IMR-90 (cell line): ENCODE results near the gene BCCIP. TPM values are rescaled to one million over a fixed set of nuclear protein-coding genes. Genes with fewer than 3 reads are reported as not detected.

Experiments
- ATAC-seq: fragments of 200-7000 bp; cut with Tn5 transposase; 2 replicates; pipeline ENCODE4 v1.9.1; 2020; ENCODE audit warnings: low read depth, mild to moderate bottlenecking, moderate library complexity
- BruUV-seq: library from RNA; stranded (reverse); fragments of 400-500 nt; replicated peaks from 2 replicates; lab custom pipeline; 2021; lab: Mats Ljungman, UMichigan
- CTCF ChIA-PET: fragments of 300-600 bp; formaldehyde crosslinking; extraction: SDS; loops from one replicate; lab custom pipeline; 2021; ENCODE audit warnings: antibody characterized with exemption; lab: Yijun Ruan, JAX
- POLR2A ChIA-PET: fragments of 300-600 bp; sonication (Branson Sonifier 250); formaldehyde crosslinking; loops from one replicate; lab custom pipeline; 2022; ENCODE audit warnings: antibody characterized with exemption; ENCODE audit not compliant: unreplicated experiment; lab: Charles Lee
- DNase-seq: peaks from one replicate; pipeline ENCODE4 v3.0.0; 2013
- H2AFZ ChIP-seq: replicated peaks from 2 replicates; pipeline ENCODE3; 2013; ENCODE audit warnings: low read length, mild to moderate bottlenecking; ENCODE audit not compliant: poor library complexity
- H2AK5ac ChIP-seq: 2 replicates; pipeline ENCODE4 v1.6.1; 2013; ENCODE audit warnings: low read depth, low read length, inconsistent platforms
- H2AK9ac ChIP-seq: replicated peaks from 2 replicates; pipeline ENCODE3; 2013; ENCODE audit warnings: mild to moderate bottlenecking, low read depth, low read length, moderate library complexity; ENCODE audit not compliant: poor library complexity
- H2BK120ac ChIP-seq: 2 replicates; pipeline ENCODE4 v1.6.1; 2013; ENCODE audit warnings: low read depth, low read length, inconsistent platforms
- H2BK15ac ChIP-seq: 3 replicates; pipeline ENCODE4 v1.6.1; 2013; ENCODE audit warnings: low read depth, low read length, inconsistent platforms
- H2BK20ac ChIP-seq: 2 replicates; pipeline ENCODE4 v1.6.1; 2013; ENCODE audit warnings: low read depth, mild to moderate bottlenecking, inconsistent platforms, low read length, moderate library complexity
- H2BK5ac ChIP-seq: 2 replicates; pipeline ENCODE4 v1.6.1; 2013; ENCODE audit warnings: mild to moderate bottlenecking, low read depth, low read length, inconsistent platforms; ENCODE audit not compliant: poor library complexity, severe bottlenecking
- H3K14ac ChIP-seq: replicated peaks from 2 replicates; pipeline ENCODE4 v1.6.1; 2013; ENCODE audit warnings: low read depth, low read length, inconsistent platforms
- H3K18ac ChIP-seq: 2 replicates; pipeline ENCODE4 v1.6.1; 2013; ENCODE audit warnings: low read depth, low read length, control low read depth
- H3K23ac ChIP-seq: 2 replicates; pipeline ENCODE4 v1.6.1; 2013; ENCODE audit warnings: low read depth, low read length, inconsistent platforms
- H3K27ac ChIP-seq: 2 replicates; pipeline ENCODE4 v1.5.1; 2013; ENCODE audit warnings: mild to moderate bottlenecking, control low read depth, low read length; ENCODE audit not compliant: insufficient read depth
- H3K27me3 ChIP-seq: 2 replicates; pipeline ENCODE4 v1.6.1; 2013; ENCODE audit warnings: low read length; ENCODE audit not compliant: control insufficient read depth, insufficient read depth
- H3K36me3 ChIP-seq: 2 replicates; pipeline ENCODE4 v1.6.1; 2013; ENCODE audit warnings: low read length, mixed read lengths; ENCODE audit not compliant: control insufficient read depth, insufficient read depth
- H3K4ac ChIP-seq: 2 replicates; pipeline ENCODE4 v1.6.1; 2013; ENCODE audit warnings: low read depth, low read length, inconsistent platforms
- H3K4me1 ChIP-seq: 2 replicates; pipeline ENCODE4 v1.6.1; 2013; ENCODE audit warnings: low read length, mixed read lengths; ENCODE audit not compliant: control insufficient read depth, insufficient read depth
- H3K4me2 ChIP-seq: 2 replicates; pipeline ENCODE4 v1.6.1; 2013; ENCODE audit warnings: low read depth, mild to moderate bottlenecking, control low read depth, low read length, moderate library complexity
- H3K4me3 ChIP-seq: 2 replicates; pipeline ENCODE4 v1.5.1; 2013; ENCODE audit warnings: low read depth, mild to moderate bottlenecking, control low read depth, low read length, moderate library complexity; ENCODE audit not compliant: insufficient read depth
- H3K56ac ChIP-seq: 2 replicates; pipeline ENCODE4 v1.6.1; 2013; ENCODE audit warnings: low read length, inconsistent platforms; ENCODE audit not compliant: insufficient read depth; ENCODE audit errors: extremely low read depth
- H3K79me1 ChIP-seq, 2 experiments: 2 replicates each; pipeline ENCODE4 v1.6.1; 2013; ENCODE audit warnings: low read length in 2 of 2, inconsistent platforms in 1 of 2, low read depth in 1 of 2
- H3K9ac ChIP-seq: 2 replicates; pipeline ENCODE4 v1.6.1; 2013; ENCODE audit warnings: low read depth, low read length, control low read depth
- H3K9me1 ChIP-seq: 2 replicates; pipeline ENCODE4 v1.6.1; 2013; ENCODE audit warnings: low read length, inconsistent platforms; ENCODE audit not compliant: insufficient read depth
- H3K9me3 ChIP-seq: 2 replicates; pipeline ENCODE4 v1.6.1; 2013; ENCODE audit warnings: low read length; ENCODE audit not compliant: control insufficient read depth, insufficient read depth
- H4K20me1 ChIP-seq: 2 replicates; pipeline ENCODE4 v1.6.1; 2013; ENCODE audit warnings: low read length, inconsistent platforms; ENCODE audit not compliant: insufficient read depth
- H4K5ac ChIP-seq: 2 replicates; pipeline ENCODE4 v1.6.1; 2013; ENCODE audit warnings: mild to moderate bottlenecking, low read depth, low read length, control low read depth
- H4K8ac ChIP-seq, 2 experiments: 2 replicates each; pipeline ENCODE4 v1.6.1; 2013; ENCODE audit warnings: low read depth in 2 of 2, low read length in 2 of 2, control low read depth in 1 of 2, inconsistent platforms in 1 of 2
- H4K91ac ChIP-seq: 2 replicates; pipeline ENCODE4 v1.6.1; 2013; ENCODE audit warnings: low read depth, low read length, inconsistent platforms; ENCODE audit not compliant: insufficient read depth
- CEBPB ChIP-seq: IDR thresholded peaks from 2 replicates; pipeline ENCODE4 v1.6.1; 2012; ENCODE audit warnings: low read depth, low read length, improper control_type of control experiment
- CHD1 ChIP-seq: IDR thresholded peaks from 2 replicates; pipeline ENCODE4 v1.6.1; 2012; ENCODE audit warnings: low read depth, low read length, improper control_type of control experiment
- ELK1 ChIP-seq: fragments of 150-350 bp; IDR thresholded peaks from 2 replicates; pipeline ENCODE4 v1.6.1; 2016; ENCODE audit warnings: low read depth, mild to moderate bottlenecking, low read length, moderate library complexity, borderline replicate concordance
- FOS ChIP-seq: fragments of 150-350 bp; IDR thresholded peaks from 2 replicates; pipeline ENCODE4 v1.6.1; 2016; ENCODE audit warnings: low read depth, low read length
- MAFK ChIP-seq: IDR thresholded peaks from 2 replicates; pipeline ENCODE4 v1.6.1; 2012; ENCODE audit warnings: low read depth, low read length, improper control_type of control experiment
- MXI1 ChIP-seq: IDR thresholded peaks from 2 replicates; pipeline ENCODE4 v1.6.1; 2012; ENCODE audit warnings: low read depth, mild to moderate bottlenecking, low read length, moderate library complexity, borderline replicate concordance
- NFE2L2 ChIP-seq: fragments of 150-350 bp; IDR thresholded peaks from 2 replicates; pipeline ENCODE4 v1.6.1; 2016; ENCODE audit warnings: low read depth, mild to moderate bottlenecking, low read length
- RAD21 ChIP-seq: IDR thresholded peaks from 2 replicates; pipeline ENCODE4 v1.6.1; 2012; ENCODE audit warnings: low read length, improper control_type of control experiment
- RCOR1 ChIP-seq: IDR thresholded peaks from 2 replicates; pipeline ENCODE4 v1.6.1; 2012; ENCODE audit warnings: mild to moderate bottlenecking, low read length, improper control_type of control experiment; ENCODE audit not compliant: insufficient replicate concordance
- RFX5 ChIP-seq: IDR thresholded peaks from 2 replicates; pipeline ENCODE4 v1.8.0; 2012; ENCODE audit warnings: low read depth, mild to moderate bottlenecking, low read length, moderate library complexity
- USF2 ChIP-seq: fragments of 150-350 bp; IDR thresholded peaks from 2 replicates; pipeline ENCODE4 v1.6.1; 2017; ENCODE audit warnings: mild to moderate bottlenecking, antibody characterized with exemption, low read length, low read depth
- WGBS, 2 experiments: methylation state at CpG; one replicate each; pipeline versions ENCODE4 v1.1.5 to v1.1.7; 2013; ENCODE audit warnings: missing lambda C conversion rate in 2 of 2; ENCODE audit not compliant: insufficient read length in 1 of 2; ENCODE audit errors: extremely low coverage in 2 of 2; 5-methylcytosine and 5-hydroxymethylcytosine counted together
- dilution Hi-C: fragments of 300-500 bp; cut with HindIII; formaldehyde crosslinking; loops from one replicate; pipeline ENCODE4 v1.14.3; 2018; ENCODE audit warnings: low sequenced_read_pairs; ENCODE audit not compliant: unreplicated experiment
- in situ Hi-C: fragments of 300-500 bp; cut with MboI; formaldehyde crosslinking; loops from 3 replicates; pipeline ENCODE4 v1.14.3; 2019; ENCODE audit warnings: low sequenced_read_pairs, inconsistent platforms, mixed read lengths
- intact Hi-C: fragments of 100-400 bp; cut with micrococcal nuclease; formaldehyde crosslinking; loops from 2 replicates; pipeline ENCODE4 v1.10.0; 2022
- polyA plus RNA-seq, 3 experiments: library from polyadenylated mRNA; depleted of rRNA; stranded (reverse); fragments of >200 nt; gene quantifications; 2 replicates each; pipeline ENCODE4 v1.2.3, GENCODE V29; 2012; ENCODE audit warnings: low replicate concordance in 1 of 3
- total RNA-seq: library from RNA; depleted of rRNA; stranded (reverse); fragments of >200 nt; gene quantifications from 2 replicates; pipeline ENCODE4 v1.2.3, GENCODE V29; 2012

The BCCIP gene
- total and polyA plus RNA-seq, 2 of the 4 experiments (the other 2 are of a cell fraction), result 31.9 to 49.2 TPM

- no peak for DNase-seq
- Histone ChIP-seq H4K8ac (no peak overlapping the region), H2AK5ac (no peak overlapping the region), H2BK20ac (no peak overlapping the region), H2BK120ac (no peak overlapping the region), H3K4me3 (no peak overlapping the region), H3K4me1 (no peaks in the 10 kb centered on the region), H3K4me2 (no peak overlapping the region), H4K20me1 (no peaks in the 10 kb centered on the region), H2AK9ac (no peak overlapping the region), H3K27ac (no peak overlapping the region), H3K9me3 (no peaks in the 10 kb centered on the region), H4K91ac (no peak overlapping the region), H4K5ac (no peak overlapping the region), H3K79me1 (no peaks in the 10 kb centered on the region; a peak in 1 of 4 replicates), H3K23ac (no peak overlapping the region), H3K36me3 (peaks cover 41% of the 10 kb centered on the region), H3K9me1 (peaks cover 3% of the 10 kb centered on the region; the same call in 1 of the 2 replicates), H3K9ac (no peak overlapping the region), H3K14ac (no peak overlapping the region), H3K4ac (no peak overlapping the region), H2BK5ac (no peak overlapping the region), H3K27me3 (no peaks in the 10 kb centered on the region), H2AFZ (no peak overlapping the region), H3K56ac (no peak overlapping the region), H3K18ac (no peak overlapping the region), H2BK15ac (no peak overlapping the region)
- intact Hi-C loops, result no loop called here
- ATAC-seq, result no peak
- dilution Hi-C loops, result no loop called here
- CTCF ChIA-PET, result no interaction called here
- BruUV-seq, result no TSS peak
- in situ Hi-C loops, result no loop called here
- no CpG with 5 or more reads among the region's 2 CpGs for WGBS, 2 experiments
- TF ChIP-seq CHD1 (no peak), FOS (no peak), MXI1 (no peak), RCOR1 (no peak), RAD21 (no peak), RFX5 (no peak), ELK1 (no peak), USF2 (no peak), CEBPB (no peak), MAFK (no peak), NFE2L2 (no peak)
- POLR2A ChIA-PET, result no interaction called here
Measured at GRCh38 chr10:125848857-125849256, 25.5 kb downstream of the BCCIP start.
